HL-60 (cell line): Measurements from ENCODE around the gene WWC1.
"Not testable (repeated sequence)": the region's sequence is repeated elsewhere in the genome, so short reads cannot be mapped to it uniquely, and the experiment has no call there.

ENCODE experiments used
- DNase-seq, 2 experiments: peaks; one replicate each; pipeline ENCODE4 v3.0.0-alpha.2; 2010 to 2020; ENCODE audit warnings: low read depth in 1 of 2, low spot score in 1 of 2
- H3K27ac ChIP-seq: fragments of 250-450 bp; sonication (Bioruptor Pico); replicated peaks from 2 replicates; pipeline ENCODE4 v1.5.1; 2020; ENCODE audit warnings: mild to moderate bottlenecking, moderate library complexity
- H3K27me3 ChIP-seq: fragments of 250-450 bp; sonication (Bioruptor Pico); 2 replicates; pipeline ENCODE4 v1.5.1; 2021; ENCODE audit warnings: mild to moderate bottlenecking, moderate library complexity; ENCODE audit not compliant: insufficient read depth, poor library complexity, severe bottlenecking
- H3K4me3 ChIP-seq: replicated peaks from 2 replicates; pipeline ENCODE4 v1.5.1; 2011; ENCODE audit warnings: mild to moderate bottlenecking, control low read depth, low read length; ENCODE audit not compliant: insufficient read depth
- CTCF ChIP-seq: IDR thresholded peaks from one replicate; pipeline ENCODE4 v1.5.1; 2011; ENCODE audit warnings: low read length, control low read depth, inconsistent platforms; ENCODE audit not compliant: insufficient read depth
- GABPA ChIP-seq: IDR thresholded peaks from 2 replicates; pipeline ENCODE4 v1.6.1; 2012; ENCODE audit warnings: low read depth
- POLR2AphosphoS5 ChIP-seq: IDR thresholded peaks from 2 replicates; pipeline ENCODE4 v1.6.1; 2012; ENCODE audit warnings: low read depth
- SPI1 ChIP-seq: IDR thresholded peaks from 2 replicates; pipeline ENCODE4 v1.6.1; 2012; ENCODE audit warnings: low read depth, mild to moderate bottlenecking, borderline replicate concordance
- TF ChIP-seq, protein P1 (sequence below): IDR thresholded peaks from 2 replicates; pipeline ENCODE4 v1.6.1; 2012; ENCODE audit warnings: low read depth; ENCODE audit not compliant: insufficient replicate concordance

WWC1 gene

DNA sequence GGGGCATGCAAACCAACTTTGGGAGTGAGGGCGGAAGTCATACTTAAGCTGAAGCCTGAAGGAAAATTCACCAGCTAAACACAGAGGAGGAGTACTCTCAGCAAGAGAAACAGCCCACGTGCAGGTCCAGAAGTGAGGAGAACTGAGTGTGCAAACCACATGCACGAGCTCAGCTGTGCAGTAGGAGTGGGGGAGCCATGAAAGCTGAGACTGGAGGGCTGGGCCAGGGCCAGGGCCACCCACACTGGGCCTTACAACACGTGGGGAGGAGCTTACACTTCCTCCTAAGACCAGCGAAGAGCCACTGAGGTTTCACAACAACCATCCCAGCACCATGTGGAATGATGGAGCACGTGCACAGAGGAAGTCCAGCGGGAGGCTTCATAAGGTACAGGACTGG is 9.3 kb upstream of the WWC1 start:
- Histone ChIP-seq H3K27me3 (peaks cover 4% of the 10 kb centered on the region), H3K4me3 (no peak overlapping the region), H3K27ac (no peak overlapping the region)
- DNase-seq: peak; percentile 64 to 68
- TF ChIP-seq SPI1 (peak; percentile 70), GABPA (no peak), CTCF (no peak)

DNA sequence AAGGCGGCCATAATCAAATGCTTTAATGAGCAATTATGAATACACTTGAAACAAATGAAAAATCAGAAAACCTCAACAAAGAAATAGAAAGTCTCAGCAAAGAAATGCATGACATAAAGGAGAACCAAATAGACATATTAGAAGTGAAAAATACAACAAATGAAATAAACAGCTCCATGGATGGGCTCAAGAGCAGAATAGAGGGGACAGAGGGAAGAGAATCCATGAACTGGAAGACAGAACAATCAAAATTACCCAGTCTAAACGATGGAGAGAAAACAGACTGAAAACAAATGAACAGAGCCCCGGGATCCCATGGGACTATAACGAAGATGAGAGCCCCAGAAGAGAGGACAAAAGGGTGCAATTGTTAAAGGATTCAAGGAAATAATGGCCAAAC is 6.6 kb upstream of the WWC1 start:
- DNase-seq: no peak
- no peak overlapping the region for H3K27ac ChIP-seq
- TF ChIP-seq POLR2AphosphoS5: no peak
- TF ChIP-seq, protein P1, sequence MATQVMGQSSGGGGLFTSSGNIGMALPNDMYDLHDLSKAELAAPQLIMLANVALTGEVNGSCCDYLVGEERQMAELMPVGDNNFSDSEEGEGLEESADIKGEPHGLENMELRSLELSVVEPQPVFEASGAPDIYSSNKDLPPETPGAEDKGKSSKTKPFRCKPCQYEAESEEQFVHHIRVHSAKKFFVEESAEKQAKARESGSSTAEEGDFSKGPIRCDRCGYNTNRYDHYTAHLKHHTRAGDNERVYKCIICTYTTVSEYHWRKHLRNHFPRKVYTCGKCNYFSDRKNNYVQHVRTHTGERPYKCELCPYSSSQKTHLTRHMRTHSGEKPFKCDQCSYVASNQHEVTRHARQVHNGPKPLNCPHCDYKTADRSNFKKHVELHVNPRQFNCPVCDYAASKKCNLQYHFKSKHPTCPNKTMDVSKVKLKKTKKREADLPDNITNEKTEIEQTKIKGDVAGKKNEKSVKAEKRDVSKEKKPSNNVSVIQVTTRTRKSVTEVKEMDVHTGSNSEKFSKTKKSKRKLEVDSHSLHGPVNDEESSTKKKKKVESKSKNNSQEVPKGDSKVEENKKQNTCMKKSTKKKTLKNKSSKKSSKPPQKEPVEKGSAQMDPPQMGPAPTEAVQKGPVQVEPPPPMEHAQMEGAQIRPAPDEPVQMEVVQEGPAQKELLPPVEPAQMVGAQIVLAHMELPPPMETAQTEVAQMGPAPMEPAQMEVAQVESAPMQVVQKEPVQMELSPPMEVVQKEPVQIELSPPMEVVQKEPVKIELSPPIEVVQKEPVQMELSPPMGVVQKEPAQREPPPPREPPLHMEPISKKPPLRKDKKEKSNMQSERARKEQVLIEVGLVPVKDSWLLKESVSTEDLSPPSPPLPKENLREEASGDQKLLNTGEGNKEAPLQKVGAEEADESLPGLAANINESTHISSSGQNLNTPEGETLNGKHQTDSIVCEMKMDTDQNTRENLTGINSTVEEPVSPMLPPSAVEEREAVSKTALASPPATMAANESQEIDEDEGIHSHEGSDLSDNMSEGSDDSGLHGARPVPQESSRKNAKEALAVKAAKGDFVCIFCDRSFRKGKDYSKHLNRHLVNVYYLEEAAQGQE: no peak
- no peak for TF ChIP-seq SPI1
- H3K4me3 ChIP-seq: no peak overlapping the region
- H3K27me3 ChIP-seq: peaks cover 4% of the 10 kb centered on the region

DNA sequence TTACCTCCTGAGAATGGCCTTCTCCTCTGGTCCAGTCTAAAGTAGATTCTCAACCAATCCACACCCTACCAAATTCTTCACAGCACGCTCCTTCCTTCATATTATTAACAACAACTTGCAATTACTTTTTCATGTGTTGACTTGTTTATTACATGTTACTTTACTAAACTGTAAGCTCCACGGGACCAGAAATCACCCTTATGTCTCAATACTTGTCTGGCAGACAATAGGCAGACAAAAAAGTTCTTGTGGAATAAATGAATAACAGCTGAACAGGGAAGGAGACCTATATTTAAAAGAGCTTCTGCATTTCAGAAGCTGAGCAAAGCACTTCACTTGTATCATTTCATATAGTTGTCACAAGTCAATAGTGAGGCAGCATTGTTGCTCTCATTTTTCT is 5.7 kb upstream of the WWC1 start:
- DNase-seq: no peak
- TF ChIP-seq GABPA (no peak), CTCF (no peak), SPI1 (no peak), POLR2AphosphoS5 (no peak)
- TF ChIP-seq, protein P1: no peak
- no peak overlapping the region for H3K27ac ChIP-seq
- H3K4me3 ChIP-seq: no peak overlapping the region
- peaks cover 10% of the 10 kb centered on the region for H3K27me3 ChIP-seq

GRCh38 chr5:168286386-168286785 is 5.1 kb upstream of the WWC1 start:
- H3K4me3 ChIP-seq: no peak overlapping the region
- no peak overlapping the region for H3K27ac ChIP-seq
- no peak for DNase-seq
- TF ChIP-seq CTCF: no peak
- TF ChIP-seq POLR2AphosphoS5: no peak
- TF ChIP-seq, protein P1: no peak
- no peak for TF ChIP-seq SPI1
- TF ChIP-seq GABPA: no peak
- H3K27me3 ChIP-seq: peaks cover 16% of the 10 kb centered on the region

DNA sequence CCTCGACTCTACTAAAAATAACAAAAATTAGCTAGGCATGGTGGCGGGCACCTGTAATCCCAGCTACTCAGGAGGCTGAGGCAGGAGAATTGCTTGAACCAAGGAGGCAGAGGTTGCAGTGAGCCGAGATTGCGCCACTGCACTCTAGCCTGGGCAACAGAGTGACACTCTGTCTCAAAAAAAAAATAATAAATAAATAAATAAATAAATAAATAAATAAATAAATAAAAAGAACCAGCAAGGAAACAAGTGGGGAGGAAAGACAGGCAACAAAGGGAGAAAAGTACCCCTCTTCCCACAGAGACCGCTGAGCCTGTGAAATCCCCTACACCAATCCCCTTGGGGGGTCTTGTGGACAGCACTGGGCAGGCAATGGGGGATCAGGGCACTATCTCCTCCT is 4.6 kb upstream of the WWC1 start:
- DNase-seq, H3K4me3 ChIP-seq, H3K27ac ChIP-seq: not testable (repeated sequence)
- H3K27me3 ChIP-seq: peaks cover 17% of the 10 kb centered on the region
